GM21717 (cell line): Measurements from ENCODE around the gene ZP4.

Experiments
- ATAC-seq: cut with Tn5 transposase; IDR thresholded peaks from one replicate; pipeline ENCODE4 v1.9.1; 2021; ENCODE audit warnings: mild to moderate bottlenecking, moderate library complexity; ENCODE audit not compliant: unreplicated experiment

Gene ZP4

DNA sequence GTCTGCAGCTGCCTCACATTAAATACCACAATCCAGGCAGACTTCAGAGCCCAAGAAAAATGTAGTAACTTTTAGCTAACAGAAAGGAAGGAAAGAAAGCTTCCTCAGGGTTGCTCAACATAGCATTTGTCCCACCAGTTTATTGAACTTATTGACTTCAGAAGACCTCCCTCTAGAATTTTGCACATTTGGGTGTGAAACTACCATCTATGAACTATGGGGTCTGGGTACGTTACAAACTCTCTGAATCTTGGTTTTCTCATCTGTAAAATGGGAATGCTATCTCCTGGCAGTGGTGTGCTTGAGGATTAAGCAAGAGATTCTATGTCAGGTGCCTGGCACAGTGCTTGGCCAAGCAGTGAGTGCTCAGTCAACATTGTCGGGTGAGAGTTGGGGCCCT is at the start of gene ZP4:
ZP4 (minus strand) TSS at position 101 of the 400 bp plus-strand sequence. CDS start 287 bp downstream, outside the sequence.
- no peak for ATAC-seq

DNA sequence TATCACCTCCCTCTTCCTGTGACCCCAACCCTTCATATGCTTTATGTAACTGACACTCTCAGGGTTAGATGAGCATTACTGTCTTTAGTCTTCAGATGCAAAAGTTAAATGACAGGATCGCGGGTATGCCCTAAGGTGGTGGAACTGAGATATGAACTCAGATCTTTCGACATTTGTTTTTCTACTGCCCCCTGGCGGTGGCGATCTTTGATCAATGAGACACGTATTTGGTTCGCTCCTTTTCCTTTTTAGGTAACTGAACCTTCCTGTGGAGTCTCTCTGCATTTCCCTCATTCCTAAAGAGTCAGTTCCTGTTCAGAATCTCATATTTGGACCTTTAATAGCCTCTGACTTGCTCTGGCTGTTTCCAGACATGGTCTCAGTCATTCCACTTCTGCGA is 47.8 kb upstream of the ZP4 start:
- no peak for ATAC-seq

DNA sequence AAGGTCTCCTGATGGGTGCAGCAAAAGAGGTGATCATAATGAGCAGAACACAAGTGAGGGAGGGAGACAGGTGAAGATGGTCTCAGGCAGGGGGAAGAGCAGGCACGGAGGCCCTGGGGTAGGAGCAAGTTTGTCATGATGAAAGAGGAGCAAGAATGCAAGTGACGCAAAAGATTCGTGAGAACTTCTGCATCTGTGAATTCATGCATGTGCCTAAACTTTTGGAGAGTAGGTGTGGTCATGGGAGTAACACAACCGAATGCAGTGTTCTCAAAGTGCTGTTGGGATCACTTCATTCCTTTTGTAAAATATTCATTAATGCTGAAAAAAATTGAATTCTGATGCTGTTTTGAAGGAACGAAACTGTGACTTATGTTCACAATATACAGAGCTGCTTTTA is 47.3 kb upstream of the ZP4 start:
- ATAC-seq, result no peak

- ATAC-seq, result no peak
Observed at GRCh38 chr1:237932816-237933215, 42.1 kb upstream of the ZP4 start.

DNA sequence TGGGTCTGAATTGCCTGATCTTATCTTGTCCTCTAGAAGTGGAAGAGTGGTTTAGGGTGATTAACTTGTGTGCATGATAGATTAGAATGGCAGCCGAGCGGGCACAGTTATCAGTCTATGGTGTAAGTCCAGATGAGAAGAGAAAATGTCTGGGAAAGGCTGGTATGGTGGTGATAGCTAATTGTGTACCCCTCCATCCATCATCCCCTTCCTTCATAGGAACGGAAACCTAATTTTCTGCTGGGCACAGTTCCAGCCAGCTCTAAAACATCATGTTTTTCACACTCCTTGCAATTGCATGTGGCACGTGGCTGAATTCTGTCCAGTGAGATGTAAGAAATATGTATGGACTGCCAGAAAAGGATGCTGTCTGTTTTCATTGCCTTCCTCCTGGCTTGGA is 40.9 kb upstream of the ZP4 start:
- ATAC-seq, result no peak

- ATAC-seq, result no peak
Observed at GRCh38 chr1:237927198-237927597, 36.5 kb upstream of the ZP4 start.

GRCh38 chr1:237921306-237921705 is 30.6 kb upstream of the ZP4 start:
- ATAC-seq, result no peak

DNA sequence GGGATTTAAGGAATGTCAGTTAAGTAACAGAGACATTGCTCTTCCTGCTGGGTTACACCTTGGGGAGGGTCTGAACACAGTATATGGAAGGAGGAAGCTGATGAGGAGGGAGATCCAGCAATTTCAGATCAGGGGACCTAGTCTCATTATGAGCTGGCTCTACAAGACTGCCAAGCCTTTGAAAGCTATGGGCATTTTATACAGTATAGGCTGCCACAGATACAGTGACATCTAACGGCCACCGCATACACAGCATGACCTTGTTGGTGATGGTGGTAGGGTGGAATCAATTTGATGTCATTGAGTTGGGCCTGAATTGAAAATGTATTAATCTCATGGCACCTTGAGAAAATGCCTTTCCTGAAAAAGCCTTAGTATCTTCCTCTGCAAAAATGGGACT is 22.6 kb upstream of the ZP4 start:
- no peak for ATAC-seq

DNA sequence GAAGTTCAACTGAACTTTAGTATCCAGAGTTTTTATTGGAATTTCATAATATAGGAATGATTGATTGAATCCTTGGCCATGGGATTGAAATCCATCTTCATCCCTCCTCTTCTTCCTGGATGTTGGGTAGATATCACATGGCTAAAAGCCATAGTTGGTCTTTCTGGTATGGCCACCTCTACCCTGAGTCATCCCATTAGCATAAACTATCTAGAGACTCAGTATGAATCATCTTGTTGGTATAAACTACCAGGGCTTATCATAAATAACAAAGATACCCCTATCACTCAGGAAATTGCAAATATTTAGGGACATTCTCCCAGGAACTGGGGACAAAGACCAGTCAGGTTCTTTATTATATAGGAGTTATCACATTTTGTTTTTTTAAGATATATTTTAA is 21.2 kb upstream of the ZP4 start:
- no peak for ATAC-seq

DNA sequence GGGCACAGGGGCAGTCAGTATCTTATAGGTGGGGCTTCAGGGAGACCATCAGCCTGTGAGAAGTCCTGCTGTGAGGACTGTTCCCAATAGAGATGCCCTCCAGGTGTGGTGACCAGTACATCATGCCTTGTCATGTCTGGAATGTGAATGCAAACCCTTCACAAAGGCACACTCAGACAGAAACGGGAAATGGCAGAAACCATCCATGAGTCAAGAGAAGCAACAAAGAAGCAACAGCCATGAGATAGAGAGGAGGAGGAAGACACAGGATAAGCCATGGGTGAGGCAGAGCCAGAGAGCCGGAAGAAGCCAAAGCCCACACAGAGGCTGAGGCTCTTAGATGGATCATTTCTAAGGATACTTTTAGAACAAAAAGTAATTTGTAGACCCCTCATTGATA is 20.1 kb upstream of the ZP4 start:
- no peak for ATAC-seq

DNA sequence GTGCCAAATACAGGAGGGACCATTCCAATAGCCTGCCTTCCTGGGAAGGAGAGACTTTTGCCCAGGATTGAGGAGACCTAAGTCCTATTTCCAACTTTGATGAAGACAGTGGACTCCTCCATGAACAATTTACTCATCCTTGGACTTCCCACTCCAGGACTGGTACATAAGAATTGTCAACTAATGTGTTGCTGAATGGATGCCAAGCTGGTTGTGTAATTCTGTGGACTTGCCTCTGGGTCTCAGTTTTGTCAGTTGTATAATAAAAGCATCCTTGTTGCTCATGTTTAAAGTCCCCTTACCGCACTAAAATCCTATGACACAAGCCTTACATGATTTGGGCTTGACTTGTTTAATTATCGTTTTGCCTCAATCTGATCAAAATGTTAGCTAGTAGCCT is 13.2 kb upstream of the ZP4 start:
- ATAC-seq, result no peak

- no peak for ATAC-seq
Observed at GRCh38 chr1:237902960-237903743, 12.4 kb upstream of the ZP4 start.

DNA sequence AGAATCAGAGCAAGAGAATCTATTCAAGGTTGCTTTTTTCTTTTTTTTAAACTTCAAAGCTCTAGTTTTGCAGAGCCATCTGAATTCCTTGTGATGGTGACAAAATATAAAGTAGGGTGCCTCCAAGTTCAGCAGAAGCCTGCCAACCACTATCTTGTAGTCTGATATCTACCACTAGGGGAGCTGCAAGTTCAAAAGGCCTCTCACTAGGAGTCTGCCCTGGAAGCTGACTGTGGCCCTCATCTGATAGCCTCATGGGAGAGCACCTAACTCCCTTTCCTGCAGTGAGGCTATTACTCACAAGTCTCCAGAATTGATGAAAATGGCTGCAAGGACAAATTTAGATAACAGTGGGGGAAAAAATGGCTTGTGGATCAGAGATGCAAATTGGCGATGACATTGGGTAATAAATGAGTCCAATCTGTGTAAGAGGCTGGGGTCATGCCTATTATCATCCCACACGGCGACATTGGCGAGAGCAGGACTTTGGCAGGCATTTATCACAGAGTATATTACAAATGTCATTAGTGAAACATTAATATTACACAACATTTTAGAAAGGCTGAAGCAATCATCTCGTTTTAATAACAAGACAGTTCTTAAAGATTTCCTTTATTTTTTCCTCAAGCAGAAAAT is 10.7 kb upstream of the ZP4 start:
- ATAC-seq, result peak; percentile 84

DNA sequence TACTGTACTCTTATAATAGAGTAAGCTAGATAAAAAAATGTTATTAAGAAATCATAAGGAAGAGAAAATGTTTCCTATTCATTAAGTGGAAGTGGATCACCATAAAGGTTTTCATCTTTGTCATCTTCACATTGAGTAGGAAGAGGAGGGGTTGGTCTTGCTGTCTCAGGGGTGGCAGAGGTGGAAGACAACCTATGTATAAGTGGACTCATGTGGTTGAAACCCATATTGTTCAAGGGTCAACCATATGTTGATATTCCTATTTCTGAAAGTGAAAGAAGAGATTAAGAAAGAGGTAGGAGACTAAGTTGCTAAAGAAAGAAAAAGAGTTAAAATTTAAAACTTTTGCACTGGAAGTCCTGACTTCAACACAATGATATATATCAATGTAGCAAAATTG is 4.9 kb upstream of the ZP4 start:
- no peak for ATAC-seq

- ATAC-seq, result no peak
Observed at GRCh38 chr1:237894131-237894530, 3.4 kb upstream of the ZP4 start.

DNA sequence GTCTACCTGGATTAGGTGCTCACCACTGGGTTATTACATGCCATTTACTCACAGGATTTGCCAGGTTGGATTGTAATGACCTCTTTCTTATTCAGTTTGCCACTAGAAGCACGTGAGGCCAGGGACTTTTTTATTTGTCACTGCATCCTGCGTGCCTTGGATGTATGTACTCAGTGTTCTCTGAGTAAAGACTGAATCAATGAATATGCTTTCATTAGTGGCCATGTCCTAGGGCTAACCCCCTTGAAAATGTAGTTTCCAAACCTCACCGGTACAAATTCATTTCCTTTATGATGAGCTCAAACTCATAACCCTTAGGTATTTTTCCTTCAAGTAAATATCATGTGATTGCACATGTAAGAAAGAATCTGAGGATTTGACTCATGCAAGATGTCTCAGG is 1.3 kb upstream of the ZP4 start:
- no peak for ATAC-seq

DNA sequence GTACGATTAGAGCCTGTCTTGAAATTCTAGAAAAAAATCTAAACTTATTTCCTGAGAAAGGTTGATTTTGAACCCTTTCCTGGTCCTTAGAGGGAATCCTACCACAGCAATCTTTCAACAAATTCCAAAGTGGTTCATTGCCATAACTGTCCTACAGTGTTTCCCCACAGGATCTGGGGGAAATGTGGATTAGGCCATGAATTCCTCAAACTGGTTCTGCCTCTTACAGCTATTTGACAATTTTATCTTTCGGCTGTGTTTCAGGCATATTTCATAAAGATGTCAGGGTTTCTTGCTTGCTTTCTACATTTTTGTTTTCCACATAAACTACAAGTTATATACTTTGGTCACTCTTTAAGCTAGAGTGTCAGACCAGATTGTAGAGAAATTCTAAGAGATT is 544 bp upstream of the ZP4 start:
- ATAC-seq, result no peak

- ATAC-seq, result no peak
Observed at GRCh38 chr1:237890416-237890815, 306 bp downstream of the ZP4 start.

DNA sequence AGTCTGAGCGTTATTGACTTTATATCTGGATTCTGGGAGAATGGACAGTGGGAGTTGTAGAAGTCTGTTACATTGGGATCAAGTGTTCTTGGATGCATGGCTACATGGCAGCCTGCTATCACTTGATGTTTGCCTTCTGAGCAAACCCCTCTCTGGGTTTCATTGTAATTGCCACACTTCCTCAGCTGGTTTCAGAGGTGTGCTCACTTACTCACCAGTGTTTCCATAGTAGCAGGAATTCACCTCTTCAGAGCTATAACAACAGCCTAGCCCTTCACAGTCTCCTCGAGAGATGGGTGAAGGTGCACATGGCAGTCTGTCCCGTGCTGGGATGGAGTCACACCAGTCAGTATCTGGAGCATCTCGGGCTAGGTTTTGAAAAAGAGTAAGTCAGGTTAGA is 2.6 kb downstream of the ZP4 start:
- ATAC-seq, result no peak

GRCh38 chr1:237887542-237887941 is 3.2 kb downstream of the ZP4 start:
- ATAC-seq, result no peak

- no peak for ATAC-seq
Observed at GRCh38 chr1:237884237-237884636, 6.5 kb downstream of the ZP4 start.

DNA sequence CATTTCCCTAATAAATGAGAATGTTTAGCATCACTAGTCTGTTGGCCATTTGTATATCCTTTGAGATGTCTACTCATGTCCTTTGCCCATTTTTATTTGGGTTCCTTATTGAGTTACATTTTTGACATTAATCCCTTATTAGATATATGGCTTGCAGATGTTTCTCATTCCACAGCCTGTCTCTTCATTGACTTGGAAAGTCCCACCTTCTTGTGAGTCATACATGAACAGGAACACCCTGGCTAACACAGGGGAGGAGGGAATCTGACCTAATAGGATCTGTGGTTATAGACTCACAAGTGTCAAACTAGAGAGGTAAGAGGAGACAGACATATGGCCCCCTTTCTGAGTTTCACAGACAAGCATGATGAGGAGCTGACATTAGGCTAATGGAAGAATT is 11.5 kb downstream of the ZP4 start:
- no peak for ATAC-seq

- no peak for ATAC-seq
Observed at GRCh38 chr1:237878406-237878805, 12.3 kb downstream of the ZP4 start.
